ENCODE data around the gene SMIM29. TPM values are rescaled to one million over a fixed set of nuclear protein-coding genes. Genes with fewer than 3 reads are reported as not detected.
A peak's percentile ranks its signal among the peaks of the same experiment; 100 is the strongest.

Gene SMIM29
- total and polyA plus RNA-seq, 10 of the 15 experiments (the other 5 are each of a cell fraction or from before 2014, with no cell fraction given) = 7.1 to 30.0 (median 16.2) TPM

DNA sequence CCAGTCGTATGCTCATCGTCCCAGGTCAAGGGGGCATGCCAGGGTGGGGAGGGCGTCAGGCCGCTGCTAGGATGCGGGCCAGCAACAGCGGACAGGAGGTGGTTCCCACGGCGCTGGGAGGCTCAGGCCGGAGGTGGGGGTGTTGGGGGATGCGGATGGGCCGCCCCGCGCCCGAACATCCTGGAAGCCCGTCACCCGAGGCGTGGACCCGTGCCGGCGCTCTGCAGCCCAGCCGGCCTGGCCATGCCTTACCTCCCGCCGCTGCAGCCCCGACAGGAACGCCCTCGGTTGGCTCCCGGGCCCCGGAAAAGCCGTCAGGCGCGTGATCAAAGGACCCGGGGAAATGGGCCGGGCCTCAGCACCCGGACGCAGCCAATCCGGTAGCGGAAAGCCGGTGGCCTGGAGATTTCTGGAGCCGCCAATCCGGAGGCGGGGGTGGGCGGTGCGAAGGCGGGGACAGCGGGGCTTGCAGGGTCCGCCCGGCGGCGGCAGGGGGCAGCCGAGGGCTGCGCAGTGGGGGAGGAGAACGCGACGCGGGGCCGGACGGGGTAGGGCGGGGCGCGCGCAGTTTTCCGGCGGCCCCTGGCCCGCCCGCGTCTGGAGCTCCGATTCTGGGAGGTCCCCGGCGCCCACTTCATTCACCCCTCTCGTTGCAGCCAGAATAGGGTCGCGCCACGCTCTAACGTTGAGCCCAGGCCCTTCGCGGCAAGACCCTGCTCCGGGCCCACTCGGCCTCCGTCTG is at the start of gene SMIM29 (continued):
- TF ChIP-seq ZBED1 (IDR thresholded peaks at IDR 0.05; ENCODE audit: borderline replicate concordance) (no peak), RAD21 (IDR thresholded peaks at IDR 0.05; ENCODE audit: insufficient read depth, low read depth, low read length) (peak; percentile 81), POLR2AphosphoS5 (IDR thresholded peaks at IDR 0.05; ENCODE audit: low read length) (0 out of 2 replicates have a peak, but pooled peaks have one; percentile 31), MYB (IDR thresholded peaks at IDR 0.05; ENCODE audit: borderline replicate concordance, low read depth, low read length) (no peak; the same call in 1 of the 2 replicates), TBL1XR1 (IDR thresholded peaks at IDR 0.05; ENCODE audit: low read depth, low read length) (0 out of 2 replicates have a peak, but pooled peaks have one; percentile 33), IKZF1 (conservative IDR thresholded peaks at IDR 0.05) (peak; percentile 69), PAX5 (IDR thresholded peaks at IDR 0.05; ENCODE audit: borderline replicate concordance, low read depth, low read length) (no peak), KLF5 (IDR thresholded peaks at IDR 0.05; ENCODE audit: partially characterized antibody) (peak; percentile 51), EED (IDR thresholded peaks at IDR 0.05; ENCODE audit: low read depth) (no peak), YBX1 (IDR thresholded peaks at IDR 0.05) (no peak), SPI1 (IDR thresholded peaks at IDR 0.05; ENCODE audit: borderline replicate concordance, insufficient read depth, low read depth, low read length) (no peak), POU2F2 (IDR thresholded peaks at IDR 0.05; ENCODE audit: borderline replicate concordance, low read depth, low read length) (0 out of 3 replicates have a peak, but pooled peaks have one; percentile 17), KDM1A (IDR thresholded peaks at IDR 0.05; ENCODE audit: borderline replicate concordance) (no peak), YY1 (IDR thresholded peaks at IDR 0.05; ENCODE audit: low read depth, low read length) (peak; percentile 86), MXI1 (IDR thresholded peaks at IDR 0.05; ENCODE audit: low read depth, low read length) (peak; percentile 89), CHD2 (IDR thresholded peaks at IDR 0.05; ENCODE audit: borderline replicate concordance, low read depth, low read length) (peak; percentile 68)
- TF ChIP-seq, protein P1, sequence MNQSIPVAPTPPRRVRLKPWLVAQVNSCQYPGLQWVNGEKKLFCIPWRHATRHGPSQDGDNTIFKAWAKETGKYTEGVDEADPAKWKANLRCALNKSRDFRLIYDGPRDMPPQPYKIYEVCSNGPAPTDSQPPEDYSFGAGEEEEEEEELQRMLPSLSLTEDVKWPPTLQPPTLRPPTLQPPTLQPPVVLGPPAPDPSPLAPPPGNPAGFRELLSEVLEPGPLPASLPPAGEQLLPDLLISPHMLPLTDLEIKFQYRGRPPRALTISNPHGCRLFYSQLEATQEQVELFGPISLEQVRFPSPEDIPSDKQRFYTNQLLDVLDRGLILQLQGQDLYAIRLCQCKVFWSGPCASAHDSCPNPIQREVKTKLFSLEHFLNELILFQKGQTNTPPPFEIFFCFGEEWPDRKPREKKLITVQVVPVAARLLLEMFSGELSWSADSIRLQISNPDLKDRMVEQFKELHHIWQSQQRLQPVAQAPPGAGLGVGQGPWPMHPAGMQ (IDR thresholded peaks at IDR 0.05; ENCODE audit: borderline replicate concordance) = no peak
- TF ChIP-seq, protein P2, sequence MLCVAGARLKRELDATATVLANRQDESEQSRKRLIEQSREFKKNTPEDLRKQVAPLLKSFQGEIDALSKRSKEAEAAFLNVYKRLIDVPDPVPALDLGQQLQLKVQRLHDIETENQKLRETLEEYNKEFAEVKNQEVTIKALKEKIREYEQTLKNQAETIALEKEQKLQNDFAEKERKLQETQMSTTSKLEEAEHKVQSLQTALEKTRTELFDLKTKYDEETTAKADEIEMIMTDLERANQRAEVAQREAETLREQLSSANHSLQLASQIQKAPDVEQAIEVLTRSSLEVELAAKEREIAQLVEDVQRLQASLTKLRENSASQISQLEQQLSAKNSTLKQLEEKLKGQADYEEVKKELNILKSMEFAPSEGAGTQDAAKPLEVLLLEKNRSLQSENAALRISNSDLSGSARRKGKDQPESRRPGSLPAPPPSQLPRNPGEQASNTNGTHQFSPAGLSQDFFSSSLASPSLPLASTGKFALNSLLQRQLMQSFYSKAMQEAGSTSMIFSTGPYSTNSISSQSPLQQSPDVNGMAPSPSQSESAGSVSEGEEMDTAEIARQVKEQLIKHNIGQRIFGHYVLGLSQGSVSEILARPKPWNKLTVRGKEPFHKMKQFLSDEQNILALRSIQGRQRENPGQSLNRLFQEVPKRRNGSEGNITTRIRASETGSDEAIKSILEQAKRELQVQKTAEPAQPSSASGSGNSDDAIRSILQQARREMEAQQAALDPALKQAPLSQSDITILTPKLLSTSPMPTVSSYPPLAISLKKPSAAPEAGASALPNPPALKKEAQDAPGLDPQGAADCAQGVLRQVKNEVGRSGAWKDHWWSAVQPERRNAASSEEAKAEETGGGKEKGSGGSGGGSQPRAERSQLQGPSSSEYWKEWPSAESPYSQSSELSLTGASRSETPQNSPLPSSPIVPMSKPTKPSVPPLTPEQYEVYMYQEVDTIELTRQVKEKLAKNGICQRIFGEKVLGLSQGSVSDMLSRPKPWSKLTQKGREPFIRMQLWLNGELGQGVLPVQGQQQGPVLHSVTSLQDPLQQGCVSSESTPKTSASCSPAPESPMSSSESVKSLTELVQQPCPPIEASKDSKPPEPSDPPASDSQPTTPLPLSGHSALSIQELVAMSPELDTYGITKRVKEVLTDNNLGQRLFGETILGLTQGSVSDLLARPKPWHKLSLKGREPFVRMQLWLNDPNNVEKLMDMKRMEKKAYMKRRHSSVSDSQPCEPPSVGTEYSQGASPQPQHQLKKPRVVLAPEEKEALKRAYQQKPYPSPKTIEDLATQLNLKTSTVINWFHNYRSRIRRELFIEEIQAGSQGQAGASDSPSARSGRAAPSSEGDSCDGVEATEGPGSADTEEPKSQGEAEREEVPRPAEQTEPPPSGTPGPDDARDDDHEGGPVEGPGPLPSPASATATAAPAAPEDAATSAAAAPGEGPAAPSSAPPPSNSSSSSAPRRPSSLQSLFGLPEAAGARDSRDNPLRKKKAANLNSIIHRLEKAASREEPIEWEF (IDR thresholded peaks at IDR 0.05; ENCODE audit: insufficient replicate concordance, low read depth, low read length) = no peak
- TF ChIP-seq, protein P3, sequence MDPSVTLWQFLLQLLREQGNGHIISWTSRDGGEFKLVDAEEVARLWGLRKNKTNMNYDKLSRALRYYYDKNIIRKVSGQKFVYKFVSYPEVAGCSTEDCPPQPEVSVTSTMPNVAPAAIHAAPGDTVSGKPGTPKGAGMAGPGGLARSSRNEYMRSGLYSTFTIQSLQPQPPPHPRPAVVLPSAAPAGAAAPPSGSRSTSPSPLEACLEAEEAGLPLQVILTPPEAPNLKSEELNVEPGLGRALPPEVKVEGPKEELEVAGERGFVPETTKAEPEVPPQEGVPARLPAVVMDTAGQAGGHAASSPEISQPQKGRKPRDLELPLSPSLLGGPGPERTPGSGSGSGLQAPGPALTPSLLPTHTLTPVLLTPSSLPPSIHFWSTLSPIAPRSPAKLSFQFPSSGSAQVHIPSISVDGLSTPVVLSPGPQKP (IDR thresholded peaks at IDR 0.05; ENCODE audit: low read depth, low read length) = no peak
- TF ChIP-seq, protein P4, sequence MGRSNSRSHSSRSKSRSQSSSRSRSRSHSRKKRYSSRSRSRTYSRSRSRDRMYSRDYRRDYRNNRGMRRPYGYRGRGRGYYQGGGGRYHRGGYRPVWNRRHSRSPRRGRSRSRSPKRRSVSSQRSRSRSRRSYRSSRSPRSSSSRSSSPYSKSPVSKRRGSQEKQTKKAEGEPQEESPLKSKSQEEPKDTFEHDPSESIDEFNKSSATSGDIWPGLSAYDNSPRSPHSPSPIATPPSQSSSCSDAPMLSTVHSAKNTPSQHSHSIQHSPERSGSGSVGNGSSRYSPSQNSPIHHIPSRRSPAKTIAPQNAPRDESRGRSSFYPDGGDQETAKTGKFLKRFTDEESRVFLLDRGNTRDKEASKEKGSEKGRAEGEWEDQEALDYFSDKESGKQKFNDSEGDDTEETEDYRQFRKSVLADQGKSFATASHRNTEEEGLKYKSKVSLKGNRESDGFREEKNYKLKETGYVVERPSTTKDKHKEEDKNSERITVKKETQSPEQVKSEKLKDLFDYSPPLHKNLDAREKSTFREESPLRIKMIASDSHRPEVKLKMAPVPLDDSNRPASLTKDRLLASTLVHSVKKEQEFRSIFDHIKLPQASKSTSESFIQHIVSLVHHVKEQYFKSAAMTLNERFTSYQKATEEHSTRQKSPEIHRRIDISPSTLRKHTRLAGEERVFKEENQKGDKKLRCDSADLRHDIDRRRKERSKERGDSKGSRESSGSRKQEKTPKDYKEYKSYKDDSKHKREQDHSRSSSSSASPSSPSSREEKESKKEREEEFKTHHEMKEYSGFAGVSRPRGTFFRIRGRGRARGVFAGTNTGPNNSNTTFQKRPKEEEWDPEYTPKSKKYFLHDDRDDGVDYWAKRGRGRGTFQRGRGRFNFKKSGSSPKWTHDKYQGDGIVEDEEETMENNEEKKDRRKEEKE (IDR thresholded peaks at IDR 0.05) = no peak
